Stimulated activated naive CD8-positive, alpha-beta T cell treated with anti-CD3 and anti-CD28 coated beads, Interleukin-15, amount 100 ng/mL, for 72 hours (primary cell): Measurements from ENCODE around the gene SRL.

ENCODE experiments used
- ATAC-seq: fragments of 150-1000 bp; cut with Tn5 transposase; 2 replicates; pipeline ENCODE4 v1.10.0; 2021; ENCODE audit warnings: mild to moderate bottlenecking, moderate library complexity
- DNase-seq, 2 donors: peaks; one replicate each; pipeline ENCODE4 v3.0.0; 2021 to 2022
- H3K27ac Mint-ChIP-seq, 2 donors: one replicate each; pipeline ENCODE4 v1.8.0; 2022; ENCODE audit warnings: mild to moderate bottlenecking in 2 of 2, mixed read lengths in 2 of 2, moderate library complexity in 2 of 2
- H3K27me3 Mint-ChIP-seq: one replicate; pipeline ENCODE4 v1.8.0; 2022; ENCODE audit warnings: mixed read lengths
- H3K4me1 Mint-ChIP-seq: one replicate; pipeline ENCODE4 v1.8.0; 2022; ENCODE audit warnings: mild to moderate bottlenecking, mixed read lengths
- H3K4me3 Mint-ChIP-seq, 2 donors: one replicate each; pipeline ENCODE4 v1.8.0; 2022; ENCODE audit warnings: mild to moderate bottlenecking in 2 of 2, mixed read lengths in 2 of 2, moderate library complexity in 1 of 2
- H3K9me3 Mint-ChIP-seq, 2 donors: one replicate each; pipeline ENCODE4 v1.8.0; 2022; ENCODE audit warnings: mixed read lengths in 2 of 2

SRL gene

GRCh38 chr16:4147236-4147635, 94.6 kb downstream of the SRL start:
- Mint-ChIP-seq H3K27me3 (peaks cover 12% of the 10 kb centered on the region), H3K4me1 (no peaks in the 10 kb centered on the region), H3K4me3 (no peak overlapping the region), H3K27ac (no peak overlapping the region), H3K9me3 (no peaks in the 10 kb centered on the region)
- DNase-seq, result no peak
- no peak for ATAC-seq

- peaks cover 5% of the 10 kb centered on the region for H3K27me3 Mint-ChIP-seq
- peaks cover 4% of the 10 kb centered on the region for H3K4me1 Mint-ChIP-seq
- DNase-seq, result peak in 1 of 2 donors; percentile 15
- H3K9me3 Mint-ChIP-seq, result no peaks in the 10 kb centered on the region
- H3K4me3 Mint-ChIP-seq, result no peak overlapping the region
- ATAC-seq, result peak; percentile 53
- peak overlapping the region in 1 of 2 donors; percentile 12 for H3K27ac Mint-ChIP-seq
Measured at GRCh38 chr16:4142268-4142667, 99.6 kb downstream of the SRL start.

GRCh38 chr16:4141604-4142003, 100.3 kb downstream of the SRL start:
- ATAC-seq (no peak), DNase-seq (no peak)
- no peaks in the 10 kb centered on the region for H3K9me3 Mint-ChIP-seq
- no peak overlapping the region for H3K4me3 Mint-ChIP-seq
- peaks cover 6% of the 10 kb centered on the region for H3K4me1 Mint-ChIP-seq
- H3K27me3 Mint-ChIP-seq, result peaks cover 1% of the 10 kb centered on the region
- H3K27ac Mint-ChIP-seq, result no peak overlapping the region

DNA sequence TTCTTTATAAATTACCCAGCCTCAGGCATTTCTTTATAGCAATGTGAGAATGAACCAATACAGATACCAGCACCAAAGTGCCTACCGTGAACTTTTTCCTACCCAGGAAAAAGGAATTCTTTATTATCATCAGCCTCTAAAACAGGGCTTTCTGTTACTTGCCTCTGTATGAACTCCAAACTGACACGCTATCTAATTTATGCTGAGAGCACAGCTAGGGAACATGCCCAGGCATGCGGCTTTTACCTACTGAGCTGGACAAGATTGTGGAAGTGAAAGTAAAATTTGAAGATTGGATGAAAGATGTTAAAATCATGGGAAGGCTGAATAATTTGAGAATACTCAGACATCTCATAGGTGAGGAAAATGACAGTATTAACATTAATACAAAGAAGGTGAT, 101.2 kb downstream of the SRL start:
- Mint-ChIP-seq H3K27ac (peak overlapping the region; percentile 14 to 92), H3K27me3 (peaks cover 11% of the 10 kb centered on the region), H3K4me1 (peaks cover 6% of the 10 kb centered on the region), H3K9me3 (no peaks in the 10 kb centered on the region), H3K4me3 (no peak overlapping the region)
- DNase-seq (no peak), ATAC-seq (no peak)

- ATAC-seq, result no peak
- no peaks in the 10 kb centered on the region for H3K9me3 Mint-ChIP-seq
- no peak for DNase-seq
- H3K27me3 Mint-ChIP-seq, result peaks cover 15% of the 10 kb centered on the region
- no peak overlapping the region for H3K4me3 Mint-ChIP-seq
- peak overlapping the region in 1 of 2 donors; percentile 92 for H3K27ac Mint-ChIP-seq
- H3K4me1 Mint-ChIP-seq, result peaks cover 6% of the 10 kb centered on the region
Measured at GRCh38 chr16:4139968-4140367, 101.9 kb downstream of the SRL start.
